ENCODE data around the gene MAFF.

DNA sequence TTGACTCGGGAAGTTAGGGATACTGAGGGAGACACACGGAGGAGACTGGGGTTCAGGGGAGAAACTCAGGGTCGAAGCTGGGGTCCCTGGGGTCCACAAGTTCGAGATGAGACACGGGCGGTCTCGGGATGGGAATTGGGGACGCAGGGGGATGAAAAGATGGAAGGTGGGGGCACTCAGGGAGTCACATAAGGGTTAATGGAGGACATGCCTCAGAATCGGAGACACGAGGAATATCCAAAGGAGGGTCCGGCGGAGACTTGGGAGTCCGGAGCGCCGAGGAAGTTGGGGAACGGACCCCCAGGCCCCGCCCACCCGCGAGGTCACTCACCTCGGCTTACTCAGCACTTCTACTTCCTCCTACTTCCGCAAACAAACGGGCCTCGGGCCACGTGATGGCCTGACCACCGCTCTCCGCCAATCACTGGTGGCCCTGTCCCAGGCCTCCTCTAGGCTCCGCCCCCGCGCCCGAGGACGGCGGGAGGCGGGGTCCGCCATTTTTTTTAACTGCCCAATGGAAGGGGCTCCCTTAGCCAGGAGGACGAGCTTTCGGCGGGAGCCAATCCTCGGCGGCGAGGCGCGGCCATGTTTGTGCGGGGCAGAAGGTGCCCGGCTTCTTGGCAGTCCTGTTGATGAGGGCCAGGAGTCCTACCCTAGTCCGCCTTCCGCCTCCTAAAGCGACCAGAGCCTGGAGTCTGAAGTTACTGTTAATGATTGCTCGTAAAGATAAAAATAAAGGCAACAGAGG is 20.2 kb upstream of the MAFF start, which contains the start of gene PLA2G6:
- TF ChIP-seq, protein P1, sequence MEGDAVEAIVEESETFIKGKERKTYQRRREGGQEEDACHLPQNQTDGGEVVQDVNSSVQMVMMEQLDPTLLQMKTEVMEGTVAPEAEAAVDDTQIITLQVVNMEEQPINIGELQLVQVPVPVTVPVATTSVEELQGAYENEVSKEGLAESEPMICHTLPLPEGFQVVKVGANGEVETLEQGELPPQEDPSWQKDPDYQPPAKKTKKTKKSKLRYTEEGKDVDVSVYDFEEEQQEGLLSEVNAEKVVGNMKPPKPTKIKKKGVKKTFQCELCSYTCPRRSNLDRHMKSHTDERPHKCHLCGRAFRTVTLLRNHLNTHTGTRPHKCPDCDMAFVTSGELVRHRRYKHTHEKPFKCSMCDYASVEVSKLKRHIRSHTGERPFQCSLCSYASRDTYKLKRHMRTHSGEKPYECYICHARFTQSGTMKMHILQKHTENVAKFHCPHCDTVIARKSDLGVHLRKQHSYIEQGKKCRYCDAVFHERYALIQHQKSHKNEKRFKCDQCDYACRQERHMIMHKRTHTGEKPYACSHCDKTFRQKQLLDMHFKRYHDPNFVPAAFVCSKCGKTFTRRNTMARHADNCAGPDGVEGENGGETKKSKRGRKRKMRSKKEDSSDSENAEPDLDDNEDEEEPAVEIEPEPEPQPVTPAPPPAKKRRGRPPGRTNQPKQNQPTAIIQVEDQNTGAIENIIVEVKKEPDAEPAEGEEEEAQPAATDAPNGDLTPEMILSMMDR (IDR thresholded peaks at IDR 0.05; ENCODE audit: low read depth, low read length) = no peak
- no peak for TF ChIP-seq EZH2phosphoT487 (IDR thresholded peaks at IDR 0.05; ENCODE audit: low read depth)

Data from OCI-LY3 (cell line).